GM19372 (cell line): ENCODE data around the gene PEPD.

Experiments
- ATAC-seq: cut with Tn5 transposase; IDR thresholded peaks from one replicate; pipeline ENCODE4 v1.9.1; 2021; ENCODE audit warnings: mild to moderate bottlenecking, low read depth, moderate library complexity; ENCODE audit not compliant: unreplicated experiment

The PEPD gene

GRCh38 chr19:33400856-33401682 is 120.5 kb downstream of the PEPD start:
- no peak for ATAC-seq

GRCh38 chr19:33399745-33400681 is 121.6 kb downstream of the PEPD start:
- no peak for ATAC-seq

- no peak for ATAC-seq
Observed at GRCh38 chr19:33399081-33399744, 122.4 kb downstream of the PEPD start.

- ATAC-seq: no peak
Observed at GRCh38 chr19:33398361-33399060, 123.1 kb downstream of the PEPD start.

- no peak for ATAC-seq
Observed at GRCh38 chr19:33397536-33398360, 123.8 kb downstream of the PEPD start.

GRCh38 chr19:33396701-33397535 is 124.7 kb downstream of the PEPD start:
- no peak for ATAC-seq

GRCh38 chr19:33395561-33396550 is 125.7 kb downstream of the PEPD start:
- ATAC-seq: no peak

GRCh38 chr19:33394723-33395560 is 126.6 kb downstream of the PEPD start:
- no peak for ATAC-seq

- ATAC-seq: no peak
Observed at GRCh38 chr19:33394006-33394722, 127.4 kb downstream of the PEPD start.

- ATAC-seq: no peak
Observed at GRCh38 chr19:33393286-33394005, 128.1 kb downstream of the PEPD start.

- ATAC-seq: no peak
Observed at GRCh38 chr19:33392341-33393285, 129.0 kb downstream of the PEPD start.

GRCh38 chr19:33391631-33392249 is 129.9 kb downstream of the PEPD start:
- no peak for ATAC-seq

GRCh38 chr19:33390908-33391630 is 130.5 kb downstream of the PEPD start:
- no peak for ATAC-seq
